Psoas muscle (tissue), 8 donors: ENCODE results near the gene EBLN2. TPM values are rescaled to one million over a fixed set of nuclear protein-coding genes. Genes with fewer than 3 reads are reported as not detected.

Experiments used
- ATAC-seq, 4 donors: fragments of 200-7000 bp; cut with Tn5 transposase; one replicate each; pipeline ENCODE4 v1.9.1; 2020; ENCODE audit warnings: moderate library complexity in 3 of 4, mild to moderate bottlenecking in 2 of 4
- DNase-seq, 2 donors: peaks; one replicate each; pipeline ENCODE4 v3.0.0-alpha.2; 2020
- H3K27ac ChIP-seq: fragments of 200-600 bp; one replicate; pipeline ENCODE4 v1.8.0; 2022
- H3K27me3 ChIP-seq, 3 donors: fragments of 200-600 bp in 1 of 3; one replicate each; pipeline versions ENCODE4 v1.6.1 to v1.8.0; 2013 to 2022; ENCODE audit warnings: low read length in 2 of 3, mild to moderate bottlenecking in 2 of 3, moderate library complexity in 1 of 3; ENCODE audit not compliant: insufficient read depth in 3 of 3
- H3K36me3 ChIP-seq, 2 donors: fragments of 200-600 bp in 1 of 2; one replicate each; pipeline versions ENCODE4 v1.6.1 to v1.8.0; 2013 to 2022; ENCODE audit warnings: low read depth in 1 of 2, mild to moderate bottlenecking in 1 of 2, moderate library complexity in 1 of 2; ENCODE audit not compliant: insufficient read depth in 1 of 2
- H3K4me1 ChIP-seq: fragments of 200-600 bp; one replicate; pipeline ENCODE4 v1.8.0; 2022
- H3K4me3 ChIP-seq: fragments of 200-600 bp; one replicate; pipeline ENCODE4 v1.8.0; 2022; ENCODE audit warnings: mild to moderate bottlenecking
- H3K9me3 ChIP-seq: fragments of 200-600 bp; one replicate; pipeline ENCODE4 v1.8.0; 2022
- CTCF ChIP-seq: fragments of 200-600 bp; IDR thresholded peaks from one replicate; pipeline ENCODE4 v1.8.0; 2022; ENCODE audit warnings: antibody characterized with exemption
- WGBS, 3 donors: extraction: QIAGEN DNeasy Blood & Tissue Kit; methylation state at CpG; one replicate each; pipeline versions ENCODE4 v1.1.6 to v1.1.7; 2013; 5-methylcytosine and 5-hydroxymethylcytosine counted together
- intact Hi-C, 2 donors: fragments of 100-400 bp; cut with DNase I; formaldehyde crosslinking; loops; one replicate each; pipeline versions ENCODE4 v1.11.0 to v1.14.2; 2022
- polyA plus RNA-seq, 3 donors: library from polyadenylated mRNA; stranded (reverse); fragments of 200-250 nt; gene quantifications; one replicate each; pipeline ENCODE4 v1.2.3, GENCODE V29; 2013
- total RNA-seq, 4 donors: library from RNA; stranded (reverse); fragmentation: NEBNext Ultra II Directional in 2 of 4; extraction: Animal tissue kit (Norgen Biotek cat#: 25700) in 2 of 4; gene quantifications; one replicate each; pipeline versions ENCODE4 v1.2.1 to v1.2.4, GENCODE V29; 2021 to 2023
- donor health status: healthy with polysubstance abuse.
- donor health status: DM: no; HTN: no; CAD: no; lungs with moderate emphysema.
- donor health status: Bipolar disorder and iron deficiency.
- donor health status: healthy.
- donor health status: DM: yes; HTN: yes; CAD: no.
- donor health status: DM: no; HTN: no; CAD: no.
- donor health status: DM: no; HTN: no; CAD: no.
- donor health status: DM: yes; HTN: yes; CAD: no.

Gene EBLN2
- total and polyA plus RNA-seq, 7 donors = 0.08 to 1.4 (median 0.54) TPM

- TF ChIP-seq CTCF = no peak
- Histone ChIP-seq H3K36me3 (no peaks in the 10 kb centered on the region), H3K4me3 (no peak overlapping the region), H3K9me3 (no peaks in the 10 kb centered on the region), H3K27ac (no peak overlapping the region), H3K27me3 (no peaks in the 10 kb centered on the region), H3K4me1 (peaks cover 16% of the 10 kb centered on the region)
- ATAC-seq (no peak), DNase-seq (no peak)
- WGBS, 3 donors = 72 to 81% (median 77%) methylated on average over 2 of the region's 2 CpGs
- intact Hi-C loops = loop anchor here (5.0 to 10.0 kb wide), 2 partner anchors 51 to 208 kb away; partner anchors contain the start of gene SHQ1 (in 2 of the 2)
Measured at GRCh38 chr3:73052857-73053256, 8.6 kb upstream of the EBLN2 start.

GRCh38 chr3:73055583-73055982, 5.9 kb upstream of the EBLN2 start:
- ATAC-seq (peak in 1 of 4 donors; percentile 37), DNase-seq (no peak)
- H3K4me1 ChIP-seq = peaks cover 6% of the 10 kb centered on the region
- no peak overlapping the region for H3K27ac ChIP-seq
- peaks cover 0 to 9% of the 10 kb centered on the region in 2 donors for H3K36me3 ChIP-seq
- 40 to 66% (median 58%) methylated on average over 8 of the region's 8 CpGs for WGBS, 3 donors
- no peaks in the 10 kb centered on the region for H3K27me3 ChIP-seq
- H3K4me3 ChIP-seq = no peak overlapping the region
- no peak for TF ChIP-seq CTCF
- intact Hi-C loops = loop anchor here (5.0 to 10.0 kb wide), 2 partner anchors 58 to 211 kb away; partner anchors contain the start of genes SHQ1 (in 2 of the 2) and PPP4R2 (in 1 of the 2)
- H3K9me3 ChIP-seq = no peaks in the 10 kb centered on the region

GRCh38 chr3:73056014-73056844, 5.2 kb upstream of the EBLN2 start:
- intact Hi-C loops = loop anchor here (2.0 to 10.0 kb wide), 3 partner anchors 59 to 211 kb away; partner anchors contain the start of genes SHQ1 (in 2 of the 2) and PPP4R2 (in 1 of the 2)
- H3K36me3 ChIP-seq = peaks cover 0 to 12% of the 10 kb centered on the region in 2 donors
- DNase-seq (no peak), ATAC-seq (peak in 3 of 4 donors; percentile 43 to 78 (median 62))
- TF ChIP-seq CTCF = peak; percentile 52
- H3K27ac ChIP-seq = no peak overlapping the region
- WGBS, 3 donors = 25 to 38% (median 26%) methylated on average over 5 of the region's 5 CpGs
- no peaks in the 10 kb centered on the region for H3K27me3 ChIP-seq
- H3K4me1 ChIP-seq = peaks cover 6% of the 10 kb centered on the region
- H3K9me3 ChIP-seq = no peaks in the 10 kb centered on the region
- no peak overlapping the region for H3K4me3 ChIP-seq

- intact Hi-C loops = loop anchor here (2.0 to 10.0 kb wide), 3 partner anchors 59 to 212 kb away; partner anchors contain the start of genes SHQ1 (in 2 of the 2) and PPP4R2 (in 1 of the 2)
- ATAC-seq = no peak
- H3K27ac ChIP-seq = no peak overlapping the region
Measured at GRCh38 chr3:73056845-73057150, 4.7 kb upstream of the EBLN2 start.

More at GRCh38 chr3:73056845-73057150, 4.7 kb upstream of the EBLN2 start:
- Histone ChIP-seq H3K4me3 (no peak overlapping the region), H3K9me3 (no peaks in the 10 kb centered on the region), H3K27me3 (no peaks in the 10 kb centered on the region), H3K4me1 (peaks cover 6% of the 10 kb centered on the region), H3K36me3 (peaks cover 0 to 18% of the 10 kb centered on the region in 2 donors)
- DNase-seq = no peak
- TF ChIP-seq CTCF = no peak
